ENCODE results near the gene TRAF2. TPM values are rescaled to one million over a fixed set of nuclear protein-coding genes. Genes with fewer than 3 reads are reported as not detected.

Gene TRAF2
- total and polyA plus RNA-seq, 2 of the 13 experiments (the other 11 are each of a cell fraction or from before 2014, with no cell fraction given): 12.4 to 13.6 TPM

DNA sequence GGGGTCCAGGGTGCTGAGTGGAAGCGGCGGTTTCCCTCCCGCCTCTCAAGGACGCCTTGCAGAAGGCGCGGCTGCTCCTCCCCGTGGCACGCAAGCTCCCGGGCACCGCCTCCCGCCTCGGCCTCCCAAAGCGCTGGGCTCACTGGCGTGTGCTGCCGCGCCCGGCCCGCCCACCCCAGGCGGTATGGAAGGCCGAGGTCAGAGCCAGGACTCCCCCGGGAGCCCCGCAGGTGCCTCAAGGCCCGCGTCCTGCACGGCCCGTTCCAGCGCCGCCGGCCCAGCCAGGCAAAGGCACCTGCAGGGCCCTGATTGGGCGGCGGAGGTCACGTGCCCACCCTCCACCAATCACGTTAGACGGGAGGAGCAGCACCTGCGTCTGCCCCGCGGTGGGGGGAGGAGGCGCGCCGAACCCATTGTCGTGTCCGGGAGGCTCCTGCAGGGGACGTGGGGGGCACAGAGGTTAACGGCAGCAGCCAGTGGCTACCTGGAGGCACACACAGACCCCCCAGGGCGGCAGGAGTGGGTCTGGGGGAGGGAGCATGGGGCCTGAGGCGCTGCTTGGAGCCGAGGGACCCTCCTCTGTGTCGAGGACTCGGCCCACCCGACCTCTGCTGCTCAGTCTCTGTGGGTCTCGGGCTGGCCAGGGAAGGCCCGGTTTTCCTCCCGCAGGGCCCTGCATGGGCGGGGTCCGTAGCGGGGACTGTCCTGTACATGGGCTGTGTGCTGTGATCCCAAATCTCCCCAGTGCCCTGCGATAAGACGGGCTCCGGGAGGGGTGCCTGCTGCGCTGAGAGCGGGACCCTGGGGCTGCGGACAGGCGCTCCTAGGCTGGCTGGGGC is 63.7 kb downstream of the TRAF2 start (continued):
- TF ChIP-seq, protein P1, sequence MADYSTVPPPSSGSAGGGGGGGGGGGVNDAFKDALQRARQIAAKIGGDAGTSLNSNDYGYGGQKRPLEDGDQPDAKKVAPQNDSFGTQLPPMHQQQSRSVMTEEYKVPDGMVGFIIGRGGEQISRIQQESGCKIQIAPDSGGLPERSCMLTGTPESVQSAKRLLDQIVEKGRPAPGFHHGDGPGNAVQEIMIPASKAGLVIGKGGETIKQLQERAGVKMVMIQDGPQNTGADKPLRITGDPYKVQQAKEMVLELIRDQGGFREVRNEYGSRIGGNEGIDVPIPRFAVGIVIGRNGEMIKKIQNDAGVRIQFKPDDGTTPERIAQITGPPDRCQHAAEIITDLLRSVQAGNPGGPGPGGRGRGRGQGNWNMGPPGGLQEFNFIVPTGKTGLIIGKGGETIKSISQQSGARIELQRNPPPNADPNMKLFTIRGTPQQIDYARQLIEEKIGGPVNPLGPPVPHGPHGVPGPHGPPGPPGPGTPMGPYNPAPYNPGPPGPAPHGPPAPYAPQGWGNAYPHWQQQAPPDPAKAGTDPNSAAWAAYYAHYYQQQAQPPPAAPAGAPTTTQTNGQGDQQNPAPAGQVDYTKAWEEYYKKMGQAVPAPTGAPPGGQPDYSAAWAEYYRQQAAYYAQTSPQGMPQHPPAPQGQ (CRISPR knock-in tag; IDR thresholded peaks at IDR 0.05; ENCODE audit: borderline replicate concordance): no peak
- TF ChIP-seq, protein P2, sequence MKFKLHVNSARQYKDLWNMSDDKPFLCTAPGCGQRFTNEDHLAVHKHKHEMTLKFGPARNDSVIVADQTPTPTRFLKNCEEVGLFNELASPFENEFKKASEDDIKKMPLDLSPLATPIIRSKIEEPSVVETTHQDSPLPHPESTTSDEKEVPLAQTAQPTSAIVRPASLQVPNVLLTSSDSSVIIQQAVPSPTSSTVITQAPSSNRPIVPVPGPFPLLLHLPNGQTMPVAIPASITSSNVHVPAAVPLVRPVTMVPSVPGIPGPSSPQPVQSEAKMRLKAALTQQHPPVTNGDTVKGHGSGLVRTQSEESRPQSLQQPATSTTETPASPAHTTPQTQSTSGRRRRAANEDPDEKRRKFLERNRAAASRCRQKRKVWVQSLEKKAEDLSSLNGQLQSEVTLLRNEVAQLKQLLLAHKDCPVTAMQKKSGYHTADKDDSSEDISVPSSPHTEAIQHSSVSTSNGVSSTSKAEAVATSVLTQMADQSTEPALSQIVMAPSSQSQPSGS (CRISPR knock-in tag; IDR thresholded peaks at IDR 0.05): peak; percentile 17
- TF ChIP-seq, protein P3, sequence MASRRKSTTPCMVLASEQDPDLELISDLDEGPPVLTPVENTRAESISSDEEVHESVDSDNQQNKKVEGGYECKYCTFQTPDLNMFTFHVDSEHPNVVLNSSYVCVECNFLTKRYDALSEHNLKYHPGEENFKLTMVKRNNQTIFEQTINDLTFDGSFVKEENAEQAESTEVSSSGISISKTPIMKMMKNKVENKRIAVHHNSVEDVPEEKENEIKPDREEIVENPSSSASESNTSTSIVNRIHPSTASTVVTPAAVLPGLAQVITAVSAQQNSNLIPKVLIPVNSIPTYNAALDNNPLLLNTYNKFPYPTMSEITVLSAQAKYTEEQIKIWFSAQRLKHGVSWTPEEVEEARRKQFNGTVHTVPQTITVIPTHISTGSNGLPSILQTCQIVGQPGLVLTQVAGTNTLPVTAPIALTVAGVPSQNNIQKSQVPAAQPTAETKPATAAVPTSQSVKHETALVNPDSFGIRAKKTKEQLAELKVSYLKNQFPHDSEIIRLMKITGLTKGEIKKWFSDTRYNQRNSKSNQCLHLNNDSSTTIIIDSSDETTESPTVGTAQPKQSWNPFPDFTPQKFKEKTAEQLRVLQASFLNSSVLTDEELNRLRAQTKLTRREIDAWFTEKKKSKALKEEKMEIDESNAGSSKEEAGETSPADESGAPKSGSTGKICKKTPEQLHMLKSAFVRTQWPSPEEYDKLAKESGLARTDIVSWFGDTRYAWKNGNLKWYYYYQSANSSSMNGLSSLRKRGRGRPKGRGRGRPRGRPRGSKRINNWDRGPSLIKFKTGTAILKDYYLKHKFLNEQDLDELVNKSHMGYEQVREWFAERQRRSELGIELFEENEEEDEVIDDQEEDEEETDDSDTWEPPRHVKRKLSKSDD (CRISPR knock-in tag; IDR thresholded peaks at IDR 0.05; ENCODE audit: low read depth): no peak; the same call in 1 of the 2 replicates
- TF ChIP-seq ATF1 (CRISPR knock-in tag; IDR thresholded peaks at IDR 0.05) (no peak), SMAD9 (CRISPR knock-in tag; IDR thresholded peaks at IDR 0.05) (no peak), SMARCE1 (IDR thresholded peaks at IDR 0.05; ENCODE audit: borderline replicate concordance) (no peak), ZNF230 (CRISPR knock-in tag; IDR thresholded peaks at IDR 0.05) (no peak), HOXA9 (CRISPR knock-in tag; IDR thresholded peaks at IDR 0.05; ENCODE audit: borderline replicate concordance) (no peak), MED1 (CRISPR knock-in tag; IDR thresholded peaks at IDR 0.05) (peak; percentile 47), ZSCAN31 (CRISPR knock-in tag; IDR thresholded peaks at IDR 0.05; ENCODE audit: low read depth) (peak; percentile 50), EEA1 (CRISPR knock-in tag; IDR thresholded peaks at IDR 0.05; ENCODE audit: borderline replicate concordance) (0 out of 2 replicates have a peak, but pooled peaks have one; percentile 74), CREB1 (IDR thresholded peaks at IDR 0.05) (no peak), CREB1 (CRISPR knock-in tag; IDR thresholded peaks at IDR 0.05) (no peak), RBAK (CRISPR knock-in tag; IDR thresholded peaks at IDR 0.05) (peak; percentile 52; the same call in 1 of the 2 replicates), ISX (CRISPR knock-in tag; conservative IDR thresholded peaks at IDR 0.05) (peak; percentile 71; the same call in 1 of the 2 replicates)
- TF ChIP-seq, protein P4, sequence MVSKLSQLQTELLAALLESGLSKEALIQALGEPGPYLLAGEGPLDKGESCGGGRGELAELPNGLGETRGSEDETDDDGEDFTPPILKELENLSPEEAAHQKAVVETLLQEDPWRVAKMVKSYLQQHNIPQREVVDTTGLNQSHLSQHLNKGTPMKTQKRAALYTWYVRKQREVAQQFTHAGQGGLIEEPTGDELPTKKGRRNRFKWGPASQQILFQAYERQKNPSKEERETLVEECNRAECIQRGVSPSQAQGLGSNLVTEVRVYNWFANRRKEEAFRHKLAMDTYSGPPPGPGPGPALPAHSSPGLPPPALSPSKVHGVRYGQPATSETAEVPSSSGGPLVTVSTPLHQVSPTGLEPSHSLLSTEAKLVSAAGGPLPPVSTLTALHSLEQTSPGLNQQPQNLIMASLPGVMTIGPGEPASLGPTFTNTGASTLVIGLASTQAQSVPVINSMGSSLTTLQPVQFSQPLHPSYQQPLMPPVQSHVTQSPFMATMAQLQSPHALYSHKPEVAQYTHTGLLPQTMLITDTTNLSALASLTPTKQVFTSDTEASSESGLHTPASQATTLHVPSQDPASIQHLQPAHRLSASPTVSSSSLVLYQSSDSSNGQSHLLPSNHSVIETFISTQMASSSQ (IDR thresholded peaks at IDR 0.05; ENCODE audit: low read depth): no peak
- TF ChIP-seq, protein P4 (CRISPR knock-in tag; IDR thresholded peaks at IDR 0.05; ENCODE audit: borderline replicate concordance): peak; percentile 65; the same call in 1 of the 2 replicates
